ENCODE measurements around the gene TADA2A. TPM values are rescaled to one million over a fixed set of nuclear protein-coding genes. Genes with fewer than 3 reads are reported as not detected.

TADA2A gene
- total RNA-seq, 2 experiments from 2014 or later: 6.7 to 8.0 TPM

DNA sequence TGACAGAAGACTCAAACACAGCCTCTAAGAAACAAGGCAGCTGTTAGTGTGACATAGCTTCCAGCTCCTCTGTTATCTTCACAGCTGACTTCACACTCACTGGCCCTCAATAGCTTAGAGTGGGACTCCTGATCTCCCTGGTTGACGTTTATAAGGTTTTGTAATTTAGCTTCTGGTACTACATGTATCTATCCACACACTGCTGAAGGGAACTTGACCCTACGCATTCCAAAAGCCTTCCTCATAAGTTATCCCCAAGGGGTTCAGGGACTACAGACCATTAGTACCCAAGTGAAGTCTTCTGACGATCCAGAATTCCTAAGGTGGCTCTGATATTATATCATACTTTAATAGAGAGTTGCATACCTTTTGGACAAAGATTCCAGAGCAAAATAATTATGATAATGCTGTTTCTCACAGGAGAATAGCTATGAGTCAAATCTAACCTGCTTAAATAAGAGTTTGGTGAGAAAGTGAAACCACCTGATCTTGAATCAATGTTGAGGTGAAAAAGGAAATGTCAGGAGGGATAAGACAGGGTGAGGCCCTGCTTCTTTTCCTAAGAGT is 14.6 kb upstream of the TADA2A start:
- Histone ChIP-seq H3K4me3 (ENCODE audit: low read length) (no peak overlapping the region), H3K27me3 (ENCODE audit: control insufficient read depth in 1 of 2, insufficient read depth in 2 of 2, low read length in 2 of 2) (no peaks in the 10 kb centered on the region), H3K9me3 (ENCODE audit: control insufficient read depth in 1 of 2, insufficient read depth in 1 of 2, low read length in 2 of 2) (no peaks in the 10 kb centered on the region), H3K27ac (ENCODE audit: low read depth in 1 of 2, low read length in 2 of 2) (no peak overlapping the region), H3K4me1 (ENCODE audit: insufficient read depth, low read length) (no peaks in the 10 kb centered on the region), H3K36me3 (ENCODE audit: insufficient read depth, low read length) (no peaks in the 10 kb centered on the region)
- CTCF ChIA-PET: interaction anchor here (0.8 to 0.9 kb wide), 2 partner anchors 19 to 22 kb away, joined by 3 read pairs; no protein-coding TSS in a partner anchor
- ATAC-seq (ENCODE audit: poor library complexity): no peak
- no peak for DNase-seq
- Mint-ChIP-seq H3K4me1 (ENCODE audit: low read depth) (peaks cover 15% of the 10 kb centered on the region), H3K27me3 (no peaks in the 10 kb centered on the region), H3K4me3 (no peak overlapping the region), H3K36me3 (ENCODE audit: low read depth) (no peaks in the 10 kb centered on the region), H3K9me3 (no peaks in the 10 kb centered on the region), H3K27ac (no peak overlapping the region)
- no peak for TF ChIP-seq CTCF (IDR thresholded peaks at IDR 0.05)
- POLR2A ChIA-PET: no interaction called here
- intact Hi-C loops (cut with DNase I, micrococcal nuclease): loop anchor here in 1 of 2 experiments (2.0 kb wide), 1 partner anchor 17 kb away; the partner anchor contains the start of gene C17orf78

DNA sequence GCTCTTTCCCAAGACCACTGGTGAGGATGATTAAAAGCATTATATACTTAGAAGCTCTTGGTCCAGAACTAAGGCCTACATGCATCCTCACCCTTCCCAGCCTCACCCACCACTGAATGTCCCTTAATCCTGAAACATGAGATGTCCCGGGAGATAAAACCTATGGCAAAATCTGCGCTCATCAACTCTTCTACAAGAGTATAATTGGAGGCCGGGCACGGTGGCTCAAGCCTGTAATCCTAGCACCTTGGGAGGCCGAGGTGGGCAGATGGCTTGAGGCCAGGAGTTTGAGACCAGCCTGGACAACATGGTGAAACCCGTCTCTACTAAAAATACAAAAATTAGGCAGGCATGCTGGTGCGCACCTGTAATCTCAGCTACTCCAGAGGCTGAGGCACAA is 13.3 kb upstream of the TADA2A start:
- DNase-seq: no peak
- no peak overlapping the region for H3K27ac Mint-ChIP-seq
- no peaks in the 10 kb centered on the region for H3K9me3 ChIP-seq (ENCODE audit: control insufficient read depth in 1 of 2, insufficient read depth in 1 of 2, low read length in 2 of 2)
- intact Hi-C loops (cut with DNase I, micrococcal nuclease): loop anchor here in 1 of 2 experiments (2.0 kb wide), 1 partner anchor 19 kb away; the partner anchor contains the start of gene C17orf78
- H3K36me3 ChIP-seq (ENCODE audit: insufficient read depth, low read length): no peaks in the 10 kb centered on the region
- H3K27me3 Mint-ChIP-seq: no peaks in the 10 kb centered on the region
- no peak overlapping the region for H3K4me3 Mint-ChIP-seq
- ATAC-seq (ENCODE audit: poor library complexity): no peak
- no peaks in the 10 kb centered on the region for H3K9me3 Mint-ChIP-seq
- H3K4me1 ChIP-seq (ENCODE audit: insufficient read depth, low read length): no peaks in the 10 kb centered on the region
- H3K27ac ChIP-seq (ENCODE audit: low read depth in 1 of 2, low read length in 2 of 2): no peak overlapping the region
- H3K27me3 ChIP-seq (ENCODE audit: control insufficient read depth in 1 of 2, insufficient read depth in 2 of 2, low read length in 2 of 2): no peaks in the 10 kb centered on the region
- no peak overlapping the region for H3K4me3 ChIP-seq (ENCODE audit: low read length)
- ChIA-PET CTCF (no interaction called here), POLR2A (no interaction called here)
- no peak for TF ChIP-seq CTCF (IDR thresholded peaks at IDR 0.05)
- H3K36me3 Mint-ChIP-seq (ENCODE audit: low read depth): no peaks in the 10 kb centered on the region
- H3K4me1 Mint-ChIP-seq (ENCODE audit: low read depth): peaks cover 22% of the 10 kb centered on the region

- no peaks in the 10 kb centered on the region for H3K36me3 Mint-ChIP-seq (ENCODE audit: low read depth)
Measured at GRCh38 chr17:37399265-37399803, 7.4 kb upstream of the TADA2A start.

More at GRCh38 chr17:37399265-37399803, 7.4 kb upstream of the TADA2A start:
- intact Hi-C loops (cut with DNase I, micrococcal nuclease): no loop called here
- H3K27ac Mint-ChIP-seq: no peak overlapping the region
- CTCF ChIA-PET: interaction anchor here (0.7 kb wide), 1 partner anchor 26 kb away, joined by 3 read pairs; no protein-coding TSS in a partner anchor
- ATAC-seq (ENCODE audit: poor library complexity) (no peak), DNase-seq (no peak)
- POLR2A ChIA-PET: no interaction called here
- no peaks in the 10 kb centered on the region for H3K9me3 Mint-ChIP-seq
- Histone ChIP-seq H3K4me1 (ENCODE audit: insufficient read depth, low read length) (no peaks in the 10 kb centered on the region), H3K27ac (ENCODE audit: low read depth in 1 of 2, low read length in 2 of 2) (no peak overlapping the region), H3K36me3 (ENCODE audit: insufficient read depth, low read length) (no peaks in the 10 kb centered on the region), H3K27me3 (ENCODE audit: control insufficient read depth in 1 of 2, insufficient read depth in 2 of 2, low read length in 2 of 2) (no peaks in the 10 kb centered on the region), H3K9me3 (ENCODE audit: control insufficient read depth in 1 of 2, insufficient read depth in 1 of 2, low read length in 2 of 2) (no peaks in the 10 kb centered on the region), H3K4me3 (ENCODE audit: low read length) (no peak overlapping the region)
- H3K27me3 Mint-ChIP-seq: no peaks in the 10 kb centered on the region
- no peak for TF ChIP-seq CTCF (IDR thresholded peaks at IDR 0.05)
- H3K4me1 Mint-ChIP-seq (ENCODE audit: low read depth): peaks cover 22% of the 10 kb centered on the region
- no peak overlapping the region for H3K4me3 Mint-ChIP-seq
